ENCODE measurements around the gene ATP6V0D1. TPM values are rescaled to one million over a fixed set of nuclear protein-coding genes. Genes with fewer than 3 reads are reported as not detected.

Gene ATP6V0D1
- total and polyA plus RNA-seq, 8 donors, result 17.4 to 54.0 (median 32.3) TPM

- intact Hi-C loops (cut with DNase I), result no loop called here
- no peaks in the 10 kb centered on the region for H3K9me3 ChIP-seq
- H3K27me3 ChIP-seq, result no peaks in the 10 kb centered on the region
- peaks cover 46 to 52% (median 50%) of the 10 kb centered on the region in 3 donors for H3K4me1 ChIP-seq
- no peak for TF ChIP-seq CTCF (IDR thresholded peaks at IDR 0.05)
- no peak overlapping the region for H3K4me3 ChIP-seq
- ATAC-seq, result no peak
- H3K27ac ChIP-seq, result no peak overlapping the region
- DNase-seq, result peak in 1 of 6 donors; percentile 58
- peaks cover 0 to 13% (median 0%) of the 10 kb centered on the region in 3 donors for H3K36me3 ChIP-seq
- WGBS, 2 donors, result 80 to 81% methylated on average over 6 of the region's 6 CpGs
- FAIRE-seq, result no peak
These were observed 37.7 kb downstream of the ATP6V0D1 start for GRCh38 chr16:67443265-67443664.

GRCh38 chr16:67442581-67443255 is 38.2 kb downstream of the ATP6V0D1 start:
- no peaks in the 10 kb centered on the region for H3K27me3 ChIP-seq
- intact Hi-C loops (cut with DNase I), result no loop called here
- peak overlapping the region in 2 of 4 donors; percentile 53 to 73 for H3K27ac ChIP-seq
- H3K4me1 ChIP-seq, result peaks cover 44 to 51% (median 48%) of the 10 kb centered on the region in 3 donors
- H3K36me3 ChIP-seq, result peaks cover 0 to 19% (median 0%) of the 10 kb centered on the region in 3 donors
- no peak overlapping the region for H3K4me3 ChIP-seq
- FAIRE-seq, result no peak
- TF ChIP-seq CTCF (IDR thresholded peaks at IDR 0.05), result no peak
- WGBS, 2 donors, result 92 to 93% methylated on average over 13 of the region's 13 CpGs
- H3K9me3 ChIP-seq, result no peaks in the 10 kb centered on the region
- DNase-seq, result peak in 1 of 6 donors; percentile 72
- no peak for ATAC-seq

DNA sequence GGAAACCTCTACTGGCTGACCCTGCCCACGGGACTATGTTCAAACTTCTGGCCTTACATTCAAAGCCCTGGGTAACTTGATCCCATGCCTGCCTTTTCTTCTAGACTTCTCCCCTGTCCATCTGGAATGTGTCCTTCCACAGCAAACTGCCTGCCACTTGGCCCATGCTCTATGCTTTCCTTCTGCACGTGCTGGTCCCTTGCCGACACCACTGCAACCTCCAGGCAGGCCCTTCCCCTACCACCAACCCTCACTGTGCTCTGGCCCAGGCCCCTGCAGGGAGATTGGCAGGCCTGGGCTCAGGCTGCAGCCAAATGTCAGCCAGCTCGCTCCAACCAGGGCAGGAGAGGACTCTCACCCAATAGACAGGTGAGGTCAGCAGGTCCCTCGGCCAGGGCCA is 39.0 kb downstream of the ATP6V0D1 start:
- TF ChIP-seq CTCF (IDR thresholded peaks at IDR 0.05), result no peak
- peak in 1 of 6 donors; percentile 76 for DNase-seq
- Histone ChIP-seq H3K27ac (peak overlapping the region; percentile 53 to 81 (median 67)), H3K36me3 (peaks cover 0 to 19% (median 0%) of the 10 kb centered on the region in 3 donors), H3K4me1 (peaks cover 36 to 43% (median 40%) of the 10 kb centered on the region in 3 donors), H3K9me3 (no peaks in the 10 kb centered on the region), H3K4me3 (no peak overlapping the region), H3K27me3 (no peaks in the 10 kb centered on the region)
- ATAC-seq, result peak in 2 of 4 donors; percentile 11 to 16
- FAIRE-seq, result no peak
- 44 to 47% methylated on average over 5 of the region's 5 CpGs for WGBS, 2 donors
- intact Hi-C loops (cut with DNase I), result no loop called here

GRCh38 chr16:67441271-67441753 is 39.6 kb downstream of the ATP6V0D1 start:
- DNase-seq, result peak; percentile 83 to 98 (median 92)
- WGBS, 2 donors, result 18 to 29% methylated on average over 17 of the region's 17 CpGs
- no peaks in the 10 kb centered on the region for H3K27me3 ChIP-seq
- H3K4me1 ChIP-seq, result peaks cover 30 to 37% (median 34%) of the 10 kb centered on the region in 3 donors
- no peaks in the 10 kb centered on the region for H3K9me3 ChIP-seq
- H3K27ac ChIP-seq, result peak overlapping the region; percentile 53 to 81 (median 67)
- no peak overlapping the region for H3K4me3 ChIP-seq
- FAIRE-seq, result no peak
- peaks cover 0 to 19% (median 0%) of the 10 kb centered on the region in 3 donors for H3K36me3 ChIP-seq
- peak; percentile 82 to 91 (median 88) for ATAC-seq
- intact Hi-C loops (cut with DNase I), result no loop called here
- no peak for TF ChIP-seq CTCF (IDR thresholded peaks at IDR 0.05)

Data from pancreas (tissue), 10 donors.